ENCODE data around the gene AUTS2. TPM values are rescaled to one million over a fixed set of nuclear protein-coding genes. Genes with fewer than 3 reads are reported as not detected.

Gene AUTS2
- polyA plus RNA-seq, 6 donors from 2014 or later, result 8.8 to 28.0 (median 20.9) TPM

DNA sequence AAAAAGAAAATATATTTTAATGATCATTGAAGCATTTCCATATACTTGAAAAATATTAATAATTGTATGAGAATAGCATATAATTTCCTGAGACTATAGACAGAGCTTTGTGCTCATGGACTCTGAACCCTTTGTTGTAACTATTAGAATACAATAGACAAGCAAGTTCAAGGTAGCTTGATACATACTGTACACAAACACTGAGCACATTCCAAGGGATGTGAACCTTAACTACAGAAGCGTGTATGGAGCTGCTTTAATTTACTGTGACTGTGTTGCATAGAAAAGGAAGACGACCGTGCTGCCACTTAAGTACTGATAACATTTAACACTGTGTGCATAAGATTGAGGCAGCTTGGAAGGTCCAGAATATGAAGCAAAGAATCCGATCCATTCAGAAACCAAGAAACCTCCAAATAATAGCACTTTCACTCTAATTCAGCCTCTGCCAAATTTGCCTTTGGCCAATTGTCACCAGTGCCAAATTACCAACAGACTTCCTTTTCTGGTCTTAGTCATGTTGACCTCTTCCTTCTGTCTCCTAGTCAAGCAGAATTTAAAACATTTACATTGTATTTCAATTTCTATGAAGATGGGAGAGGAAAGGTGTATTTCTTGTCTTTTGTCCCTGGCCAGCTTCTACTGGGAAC, 967.6 kb downstream of the AUTS2 start:
- Mint-ChIP-seq H3K9me3 (no peaks in the 10 kb centered on the region), H3K27me3 (no peaks in the 10 kb centered on the region), H3K4me3 (no peak overlapping the region), H3K36me3 (peaks cover 7 to 14% of the 10 kb centered on the region in 2 donors), H3K4me1 (peaks cover 7 to 15% (median 7%) of the 10 kb centered on the region in 3 donors), H3K27ac (no peak overlapping the region)
- DNase-seq, result no peak
- no peak for ATAC-seq (ENCODE audit: low read depth in 2 of 2)

- no peak for ATAC-seq (ENCODE audit: low read depth in 2 of 2)
- no peaks in the 10 kb centered on the region for H3K27me3 Mint-ChIP-seq
- DNase-seq, result no peak
- H3K4me1 Mint-ChIP-seq, result peaks cover 7 to 15% (median 7%) of the 10 kb centered on the region in 3 donors
- H3K4me3 Mint-ChIP-seq, result no peak overlapping the region
- no peaks in the 10 kb centered on the region for H3K9me3 Mint-ChIP-seq
- H3K27ac Mint-ChIP-seq, result no peak overlapping the region
- peaks cover 6 to 16% of the 10 kb centered on the region in 2 donors for H3K36me3 Mint-ChIP-seq
These were observed 968.4 kb downstream of the AUTS2 start for GRCh38 chr7:70566671-70567070.

GRCh38 chr7:70568674-70569334, 970.5 kb downstream of the AUTS2 start:
- no peaks in the 10 kb centered on the region for H3K9me3 Mint-ChIP-seq
- H3K36me3 Mint-ChIP-seq, result peaks cover 6 to 16% of the 10 kb centered on the region in 2 donors
- no peak for DNase-seq
- H3K4me1 Mint-ChIP-seq, result peaks cover 7 to 15% (median 7%) of the 10 kb centered on the region in 3 donors
- H3K27ac Mint-ChIP-seq, result no peak overlapping the region
- ATAC-seq (ENCODE audit: low read depth in 2 of 2), result no peak
- H3K27me3 Mint-ChIP-seq, result no peaks in the 10 kb centered on the region
- no peak overlapping the region for H3K4me3 Mint-ChIP-seq

GRCh38 chr7:70569335-70569819, 971.1 kb downstream of the AUTS2 start:
- ATAC-seq (ENCODE audit: low read depth in 2 of 2), result no peak
- H3K9me3 Mint-ChIP-seq, result no peaks in the 10 kb centered on the region
- peak overlapping the region in 1 of 6 donors; percentile 52 for H3K27ac Mint-ChIP-seq
- peaks cover 7 to 15% (median 7%) of the 10 kb centered on the region in 3 donors for H3K4me1 Mint-ChIP-seq
- DNase-seq, result no peak
- no peaks in the 10 kb centered on the region for H3K27me3 Mint-ChIP-seq
- peaks cover 6 to 16% of the 10 kb centered on the region in 2 donors for H3K36me3 Mint-ChIP-seq
- no peak overlapping the region for H3K4me3 Mint-ChIP-seq

GRCh38 chr7:70570029-70570428, 971.8 kb downstream of the AUTS2 start:
- Mint-ChIP-seq H3K27ac (peak overlapping the region in 1 of 6 donors; percentile 52), H3K9me3 (no peaks in the 10 kb centered on the region), H3K4me1 (peaks cover 7 to 15% (median 7%) of the 10 kb centered on the region in 3 donors), H3K36me3 (peaks cover 6 to 16% of the 10 kb centered on the region in 2 donors), H3K4me3 (no peak overlapping the region), H3K27me3 (no peaks in the 10 kb centered on the region)
- DNase-seq (no peak), ATAC-seq (ENCODE audit: low read depth in 2 of 2) (no peak)

- no peaks in the 10 kb centered on the region for H3K9me3 Mint-ChIP-seq
- peaks cover 6 to 16% of the 10 kb centered on the region in 2 donors for H3K36me3 Mint-ChIP-seq
- H3K27ac Mint-ChIP-seq, result no peak overlapping the region
- H3K4me3 Mint-ChIP-seq, result no peak overlapping the region
- peaks cover 7 to 15% (median 7%) of the 10 kb centered on the region in 3 donors for H3K4me1 Mint-ChIP-seq
- no peak for DNase-seq
- ATAC-seq (ENCODE audit: low read depth in 2 of 2), result no peak
- H3K27me3 Mint-ChIP-seq, result no peaks in the 10 kb centered on the region
These were observed 972.7 kb downstream of the AUTS2 start for GRCh38 chr7:70570961-70571360.

GRCh38 chr7:70571403-70571934, 973.2 kb downstream of the AUTS2 start:
- ATAC-seq (ENCODE audit: low read depth in 2 of 2), result no peak
- no peaks in the 10 kb centered on the region for H3K27me3 Mint-ChIP-seq
- H3K27ac Mint-ChIP-seq, result peak overlapping the region in 1 of 6 donors; percentile 47
- H3K9me3 Mint-ChIP-seq, result no peaks in the 10 kb centered on the region
- DNase-seq, result no peak
- no peak overlapping the region for H3K4me3 Mint-ChIP-seq
- peaks cover 7 to 15% (median 7%) of the 10 kb centered on the region in 3 donors for H3K4me1 Mint-ChIP-seq
- peaks cover 10 to 16% of the 10 kb centered on the region in 2 donors for H3K36me3 Mint-ChIP-seq

DNA sequence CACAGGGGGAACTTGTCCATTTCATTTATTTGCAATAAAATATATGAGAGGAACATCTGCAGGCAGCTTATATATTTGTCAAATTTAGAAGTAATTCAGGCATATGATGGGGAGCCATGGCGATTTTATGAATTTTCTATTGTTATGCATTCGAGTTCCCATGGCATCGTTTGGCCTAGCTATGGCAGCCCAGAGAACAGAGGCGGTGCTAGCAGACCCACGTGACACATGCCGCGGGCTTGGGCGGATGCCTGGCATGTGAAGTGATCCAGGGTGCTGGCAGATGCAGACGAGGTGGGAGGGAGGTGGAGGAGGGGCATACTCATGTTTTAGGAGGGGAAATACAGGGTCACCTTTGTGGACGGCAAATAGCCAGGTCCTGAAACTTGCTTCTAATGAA, 973.7 kb downstream of the AUTS2 start:
- ATAC-seq (ENCODE audit: low read depth in 2 of 2), result no peak
- H3K9me3 Mint-ChIP-seq, result no peaks in the 10 kb centered on the region
- peak overlapping the region in 1 of 6 donors; percentile 47 for H3K27ac Mint-ChIP-seq

GRCh38 chr7:70572571-70572970, 974.3 kb downstream of the AUTS2 start:
- no peak overlapping the region for H3K27ac Mint-ChIP-seq
- no peaks in the 10 kb centered on the region for H3K9me3 Mint-ChIP-seq

More for the DNA sequence above, 973.7 kb downstream of the AUTS2 start:
- DNase-seq, result no peak
- H3K36me3 Mint-ChIP-seq, result peaks cover 15 to 16% of the 10 kb centered on the region in 2 donors
- no peaks in the 10 kb centered on the region for H3K27me3 Mint-ChIP-seq
- no peak overlapping the region for H3K4me3 Mint-ChIP-seq
- peaks cover 7 to 15% (median 7%) of the 10 kb centered on the region in 3 donors for H3K4me1 Mint-ChIP-seq

DNA sequence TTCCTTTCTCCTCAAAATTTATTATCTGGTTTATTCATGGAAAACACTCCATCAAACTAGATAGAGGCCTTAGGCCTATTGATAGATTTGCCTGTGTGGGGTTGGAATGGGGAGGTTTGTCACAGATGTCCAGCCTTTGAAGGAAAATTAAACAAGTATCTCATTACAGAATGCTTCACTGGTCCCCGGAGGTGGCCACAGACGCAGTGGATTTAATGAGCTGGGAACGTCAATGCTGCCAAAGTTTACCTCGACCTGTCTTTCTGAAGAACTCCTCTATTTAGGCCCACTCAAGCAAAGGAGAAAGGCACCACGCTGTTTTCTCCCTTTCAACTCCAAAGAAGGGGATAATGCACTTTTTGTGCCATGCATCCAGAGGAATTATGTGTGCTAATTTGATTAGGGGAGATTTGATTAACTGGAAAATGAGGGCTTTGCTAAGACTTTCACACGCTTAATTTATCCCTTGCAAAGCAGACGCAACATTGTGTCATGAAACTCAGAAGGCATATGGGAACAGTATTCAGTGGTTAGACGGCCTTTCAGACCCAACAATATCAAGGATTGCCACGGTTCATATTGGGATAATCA, 974.9 kb downstream of the AUTS2 start:
- Mint-ChIP-seq H3K27me3 (no peaks in the 10 kb centered on the region), H3K4me3 (no peak overlapping the region), H3K4me1 (peaks cover 7 to 12% (median 7%) of the 10 kb centered on the region in 3 donors), H3K36me3 (peaks cover 16 to 20% of the 10 kb centered on the region in 2 donors), H3K9me3 (peaks cover 0 to under 1% (median 0%) of the 10 kb centered on the region in 7 donors), H3K27ac (no peak overlapping the region)
- ATAC-seq (ENCODE audit: low read depth in 2 of 2) (no peak), DNase-seq (no peak)

More at GRCh38 chr7:70572571-70572970, 974.3 kb downstream of the AUTS2 start:
- DNase-seq, result no peak
- Mint-ChIP-seq H3K27me3 (no peaks in the 10 kb centered on the region), H3K4me3 (no peak overlapping the region), H3K4me1 (peaks cover 7 to 15% (median 7%) of the 10 kb centered on the region in 3 donors), H3K36me3 (peaks cover 16 to 20% of the 10 kb centered on the region in 2 donors)
- no peak for ATAC-seq (ENCODE audit: low read depth in 2 of 2)

DNA sequence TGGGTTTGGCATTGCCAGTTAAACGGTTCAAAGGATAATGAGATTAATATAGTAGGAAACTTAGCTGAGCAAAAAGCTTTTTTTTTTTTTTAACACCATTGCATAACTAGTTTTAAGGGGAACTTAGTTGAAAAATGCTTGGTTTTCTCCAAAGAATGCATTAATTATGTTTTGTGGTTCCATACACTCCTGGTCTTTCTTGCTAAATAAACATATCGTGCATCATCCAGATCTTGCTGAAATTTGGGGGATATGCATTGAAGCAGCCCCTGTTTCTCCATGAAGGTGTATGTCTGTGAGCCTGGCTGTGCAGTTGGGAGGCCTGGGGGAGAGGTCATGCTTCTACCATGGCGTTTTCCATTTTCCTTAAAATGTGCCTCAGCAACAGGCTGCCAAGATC, 975.4 kb downstream of the AUTS2 start:
- Mint-ChIP-seq H3K27me3 (no peaks in the 10 kb centered on the region), H3K36me3 (peaks cover 16 to 20% of the 10 kb centered on the region in 2 donors), H3K9me3 (peaks cover 0 to 4% (median 0%) of the 10 kb centered on the region in 7 donors), H3K4me1 (peaks cover 7 to 10% (median 7%) of the 10 kb centered on the region in 3 donors), H3K27ac (no peak overlapping the region), H3K4me3 (no peak overlapping the region)
- DNase-seq (no peak), ATAC-seq (ENCODE audit: low read depth in 2 of 2) (no peak)

GRCh38 chr7:70574314-70574834, 976.1 kb downstream of the AUTS2 start:
- DNase-seq (no peak), ATAC-seq (ENCODE audit: low read depth in 2 of 2) (no peak)
- Mint-ChIP-seq H3K27ac (no peak overlapping the region), H3K4me1 (peaks cover 2 to 5% (median 2%) of the 10 kb centered on the region in 3 donors), H3K36me3 (peaks cover 15 to 16% of the 10 kb centered on the region in 2 donors), H3K27me3 (no peaks in the 10 kb centered on the region), H3K9me3 (peaks cover 0 to 4% (median 0%) of the 10 kb centered on the region in 7 donors), H3K4me3 (no peak overlapping the region)

Measured in naive B cell (primary cell).